Neural cell (in vitro differentiated cells): Measurements from ENCODE around the gene SLCO3A1. TPM values are rescaled to one million over a fixed set of nuclear protein-coding genes. Genes with fewer than 3 reads are reported as not detected.

Source experiments
- H2AFZ ChIP-seq: fragments of 200-600, 300-800 bp; sonication (generic), shearing (Covaris generic); 2 replicates; pipeline ENCODE4 v1.6.0; 2014; ENCODE audit warnings: low read depth, mild to moderate bottlenecking, antibody characterized with exemption, low read length, moderate library complexity
- H3F3A ChIP-seq: fragments of 200-600 bp; shearing (Covaris generic); 2 replicates; pipeline ENCODE4 v1.6.1; 2016; ENCODE audit warnings: mild to moderate bottlenecking, moderate library complexity, mixed read lengths, antibody characterized with exemption, low read length; ENCODE audit not compliant: insufficient read depth, poor library complexity, severe bottlenecking
- H3K27ac ChIP-seq: fragments of 200-600, 300-800 bp; sonication (generic), shearing (Covaris generic); 2 replicates; pipeline ENCODE4 v1.5.1; 2014; ENCODE audit warnings: mild to moderate bottlenecking, low read length, moderate library complexity
- H3K27me3 ChIP-seq: fragments of 300-800, 200-600 bp; sonication (generic), shearing (Covaris generic); 2 replicates; pipeline ENCODE4 v1.6.0; 2014; ENCODE audit warnings: mild to moderate bottlenecking, low read depth, low read length, moderate library complexity; ENCODE audit not compliant: insufficient read depth
- H3K36me3 ChIP-seq: fragments of 300-800, 200-600 bp; sonication (generic), shearing (Covaris generic); 2 replicates; pipeline ENCODE4 v1.5.1; 2014; ENCODE audit warnings: mild to moderate bottlenecking, antibody characterized with exemption, low read length, moderate library complexity; ENCODE audit not compliant: insufficient read depth
- H3K4me2 ChIP-seq: fragments of 300-800, 200-600 bp; sonication (generic), shearing (Covaris generic); 2 replicates; pipeline ENCODE4 v1.6.0; 2014; ENCODE audit warnings: mild to moderate bottlenecking, low read length
- H3K4me3 ChIP-seq: fragments of 300-800, 200-600 bp; sonication (generic), shearing (Covaris generic); 2 replicates; pipeline ENCODE4 v1.5.1; 2014; ENCODE audit warnings: mild to moderate bottlenecking, low read length, moderate library complexity
- H3K79me2 ChIP-seq: fragments of 200-600 bp; shearing (Covaris generic); replicated peaks from 2 replicates; pipeline ENCODE4 v1.6.0; 2014; ENCODE audit warnings: mild to moderate bottlenecking, low read length, moderate library complexity; ENCODE audit not compliant: insufficient read depth
- H3K9ac ChIP-seq: fragments of 300-800, 200-600 bp; sonication (generic), shearing (Covaris generic); 2 replicates; pipeline ENCODE4 v1.6.1; 2016; ENCODE audit warnings: mild to moderate bottlenecking, low read length, mixed read lengths
- H3K9me2 ChIP-seq: fragments of 200-600 bp; shearing (Covaris generic); 2 replicates; pipeline ENCODE4 v1.6.1; 2016; ENCODE audit warnings: mild to moderate bottlenecking, low read length, mixed read lengths; ENCODE audit not compliant: insufficient read depth
- H3K9me3 ChIP-seq: fragments of 200-600, 300-800 bp; sonication (generic), shearing (Covaris generic); 2 replicates; pipeline ENCODE4 v1.6.1; 2016; ENCODE audit warnings: mild to moderate bottlenecking, mixed run types, low read length, moderate library complexity, mixed read lengths
- H4K20me1 ChIP-seq: fragments of 200-600 bp; shearing (Covaris generic); 2 replicates; pipeline ENCODE4 v1.6.1; 2016; ENCODE audit warnings: mild to moderate bottlenecking, mixed run types; ENCODE audit not compliant: insufficient read depth
- EP300 ChIP-seq: fragments of 450-650 bp; conservative IDR thresholded peaks from 2 replicates; pipeline ENCODE4 v1.6.1; 2014; ENCODE audit warnings: antibody characterized with exemption, mild to moderate bottlenecking, moderate library complexity; ENCODE audit not compliant: poor library complexity, severe bottlenecking
- EZH2 ChIP-seq: fragments of 200-600, 300-800 bp; shearing (Covaris generic), sonication (generic); IDR thresholded peaks from 2 replicates; pipeline ENCODE4 v1.6.1; 2014; ENCODE audit warnings: antibody characterized with exemption, low read length, borderline replicate concordance, mild to moderate bottlenecking; ENCODE audit not compliant: insufficient read depth, poor library complexity, severe bottlenecking
- MXI1 ChIP-seq: fragments of 450-650 bp; conservative IDR thresholded peaks from 2 replicates; pipeline ENCODE4 v1.6.1; 2014; ENCODE audit warnings: antibody characterized with exemption, mild to moderate bottlenecking; ENCODE audit not compliant: poor library complexity, severe bottlenecking
- POLR2AphosphoS5 ChIP-seq: IDR thresholded peaks from 2 replicates; pipeline ENCODE4 v1.6.1; 2012
- RAD21 ChIP-seq: fragments of 450-650 bp; conservative IDR thresholded peaks from 2 replicates; pipeline ENCODE4 v1.6.1; 2014; ENCODE audit warnings: antibody characterized with exemption, mild to moderate bottlenecking, moderate library complexity
- SMC3 ChIP-seq: fragments of 450-650 bp; conservative IDR thresholded peaks from 2 replicates; pipeline ENCODE4 v1.6.1; 2014; ENCODE audit warnings: antibody characterized with exemption, mild to moderate bottlenecking, moderate library complexity; ENCODE audit not compliant: poor library complexity
- TAF1 ChIP-seq: IDR thresholded peaks from 2 replicates; pipeline ENCODE4 v1.6.1; 2012; ENCODE audit warnings: low read depth
- polyA plus RNA-seq: library from polyadenylated mRNA; depleted of rRNA; stranded (reverse); fragments of >200 nt; gene quantifications from 2 replicates; pipeline ENCODE4 v1.2.3, GENCODE V29; 2014
- TF ChIP-seq, protein P1 (sequence below): fragments of 450-650 bp; IDR thresholded peaks from 2 replicates; pipeline ENCODE4 v1.5.1; 2014; ENCODE audit warnings: antibody characterized with exemption, mild to moderate bottlenecking, moderate library complexity; ENCODE audit not compliant: poor library complexity, severe bottlenecking
- TF ChIP-seq, protein P2 (sequence below): IDR thresholded peaks from 2 replicates; pipeline ENCODE4 v1.6.1; 2012; ENCODE audit warnings: borderline replicate concordance

Gene SLCO3A1
- polyA plus RNA-seq, 1 donor from 2014 or later = 14.2 TPM

DNA sequence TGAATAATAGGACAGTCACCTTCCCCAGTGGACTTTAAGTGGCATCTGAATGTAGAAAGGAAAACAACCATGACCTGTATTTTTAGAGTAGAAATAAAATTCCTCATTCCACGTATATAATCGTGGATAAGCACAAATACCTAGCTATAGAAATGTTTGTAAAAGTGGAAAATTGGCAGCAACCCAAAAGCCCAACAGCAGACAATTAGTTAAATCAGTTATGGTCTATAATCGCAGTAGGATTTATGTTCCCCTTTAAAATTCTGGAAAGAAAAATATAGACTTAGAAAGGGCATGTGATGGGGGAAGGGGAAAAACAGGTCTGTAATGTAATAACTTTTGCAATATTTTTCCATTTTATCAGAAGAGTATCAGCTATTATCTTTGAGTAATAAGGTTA is 298.2 kb downstream of the SLCO3A1 start:
- H2AFZ ChIP-seq = no peak overlapping the region
- no peaks in the 10 kb centered on the region for H3K9me2 ChIP-seq
- H3K36me3 ChIP-seq = peaks cover 14% of the 10 kb centered on the region
- no peaks in the 10 kb centered on the region for H3K79me2 ChIP-seq
- no peaks in the 10 kb centered on the region for H3K27me3 ChIP-seq
- no peaks in the 10 kb centered on the region for H3F3A ChIP-seq
- no peak for TF ChIP-seq RAD21
- TF ChIP-seq POLR2AphosphoS5 = no peak
- no peak for TF ChIP-seq MXI1
- no peak for TF ChIP-seq TAF1
- H4K20me1 ChIP-seq = no peaks in the 10 kb centered on the region
- no peak overlapping the region for H3K4me3 ChIP-seq
- H3K9ac ChIP-seq = no peak overlapping the region
- H3K9me3 ChIP-seq = no peaks in the 10 kb centered on the region
- H3K4me2 ChIP-seq = no peak overlapping the region
- H3K27ac ChIP-seq = no peak overlapping the region

DNA sequence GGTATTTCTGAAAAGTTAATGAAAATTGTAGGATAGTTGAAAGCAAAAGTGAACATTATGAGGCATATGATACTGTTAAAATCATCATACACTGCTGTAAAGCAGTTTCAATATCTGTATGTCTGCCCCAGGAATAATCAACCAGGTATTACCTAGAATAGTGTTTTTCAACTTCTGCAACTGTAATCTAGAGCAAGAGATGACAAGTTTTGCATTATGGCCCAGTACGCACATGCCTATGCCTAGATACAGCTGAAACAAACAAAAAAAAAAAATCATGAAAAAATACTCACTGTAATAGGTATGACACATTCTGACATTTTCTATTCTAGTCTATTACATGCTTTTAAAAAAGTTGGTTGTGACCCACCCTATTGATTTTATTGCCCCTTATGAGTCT is 299.5 kb downstream of the SLCO3A1 start:
- no peak overlapping the region for H3K9ac ChIP-seq
- TF ChIP-seq EZH2 (no peak), RAD21 (no peak), EP300 (no peak), TAF1 (no peak), POLR2AphosphoS5 (no peak), SMC3 (no peak), MXI1 (no peak)
- TF ChIP-seq, protein P1, sequence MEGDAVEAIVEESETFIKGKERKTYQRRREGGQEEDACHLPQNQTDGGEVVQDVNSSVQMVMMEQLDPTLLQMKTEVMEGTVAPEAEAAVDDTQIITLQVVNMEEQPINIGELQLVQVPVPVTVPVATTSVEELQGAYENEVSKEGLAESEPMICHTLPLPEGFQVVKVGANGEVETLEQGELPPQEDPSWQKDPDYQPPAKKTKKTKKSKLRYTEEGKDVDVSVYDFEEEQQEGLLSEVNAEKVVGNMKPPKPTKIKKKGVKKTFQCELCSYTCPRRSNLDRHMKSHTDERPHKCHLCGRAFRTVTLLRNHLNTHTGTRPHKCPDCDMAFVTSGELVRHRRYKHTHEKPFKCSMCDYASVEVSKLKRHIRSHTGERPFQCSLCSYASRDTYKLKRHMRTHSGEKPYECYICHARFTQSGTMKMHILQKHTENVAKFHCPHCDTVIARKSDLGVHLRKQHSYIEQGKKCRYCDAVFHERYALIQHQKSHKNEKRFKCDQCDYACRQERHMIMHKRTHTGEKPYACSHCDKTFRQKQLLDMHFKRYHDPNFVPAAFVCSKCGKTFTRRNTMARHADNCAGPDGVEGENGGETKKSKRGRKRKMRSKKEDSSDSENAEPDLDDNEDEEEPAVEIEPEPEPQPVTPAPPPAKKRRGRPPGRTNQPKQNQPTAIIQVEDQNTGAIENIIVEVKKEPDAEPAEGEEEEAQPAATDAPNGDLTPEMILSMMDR = no peak
- TF ChIP-seq, protein P2, sequence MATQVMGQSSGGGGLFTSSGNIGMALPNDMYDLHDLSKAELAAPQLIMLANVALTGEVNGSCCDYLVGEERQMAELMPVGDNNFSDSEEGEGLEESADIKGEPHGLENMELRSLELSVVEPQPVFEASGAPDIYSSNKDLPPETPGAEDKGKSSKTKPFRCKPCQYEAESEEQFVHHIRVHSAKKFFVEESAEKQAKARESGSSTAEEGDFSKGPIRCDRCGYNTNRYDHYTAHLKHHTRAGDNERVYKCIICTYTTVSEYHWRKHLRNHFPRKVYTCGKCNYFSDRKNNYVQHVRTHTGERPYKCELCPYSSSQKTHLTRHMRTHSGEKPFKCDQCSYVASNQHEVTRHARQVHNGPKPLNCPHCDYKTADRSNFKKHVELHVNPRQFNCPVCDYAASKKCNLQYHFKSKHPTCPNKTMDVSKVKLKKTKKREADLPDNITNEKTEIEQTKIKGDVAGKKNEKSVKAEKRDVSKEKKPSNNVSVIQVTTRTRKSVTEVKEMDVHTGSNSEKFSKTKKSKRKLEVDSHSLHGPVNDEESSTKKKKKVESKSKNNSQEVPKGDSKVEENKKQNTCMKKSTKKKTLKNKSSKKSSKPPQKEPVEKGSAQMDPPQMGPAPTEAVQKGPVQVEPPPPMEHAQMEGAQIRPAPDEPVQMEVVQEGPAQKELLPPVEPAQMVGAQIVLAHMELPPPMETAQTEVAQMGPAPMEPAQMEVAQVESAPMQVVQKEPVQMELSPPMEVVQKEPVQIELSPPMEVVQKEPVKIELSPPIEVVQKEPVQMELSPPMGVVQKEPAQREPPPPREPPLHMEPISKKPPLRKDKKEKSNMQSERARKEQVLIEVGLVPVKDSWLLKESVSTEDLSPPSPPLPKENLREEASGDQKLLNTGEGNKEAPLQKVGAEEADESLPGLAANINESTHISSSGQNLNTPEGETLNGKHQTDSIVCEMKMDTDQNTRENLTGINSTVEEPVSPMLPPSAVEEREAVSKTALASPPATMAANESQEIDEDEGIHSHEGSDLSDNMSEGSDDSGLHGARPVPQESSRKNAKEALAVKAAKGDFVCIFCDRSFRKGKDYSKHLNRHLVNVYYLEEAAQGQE = no peak
- H3F3A ChIP-seq = no peaks in the 10 kb centered on the region
- H3K36me3 ChIP-seq = peaks cover 4% of the 10 kb centered on the region
- H3K4me3 ChIP-seq = no peak overlapping the region
- H3K27me3 ChIP-seq = no peaks in the 10 kb centered on the region
- no peaks in the 10 kb centered on the region for H3K79me2 ChIP-seq
- no peak overlapping the region for H3K4me2 ChIP-seq
- no peak overlapping the region for H2AFZ ChIP-seq
- no peaks in the 10 kb centered on the region for H4K20me1 ChIP-seq
- H3K9me3 ChIP-seq = no peaks in the 10 kb centered on the region
- H3K9me2 ChIP-seq = no peaks in the 10 kb centered on the region
- H3K27ac ChIP-seq = no peak overlapping the region

DNA sequence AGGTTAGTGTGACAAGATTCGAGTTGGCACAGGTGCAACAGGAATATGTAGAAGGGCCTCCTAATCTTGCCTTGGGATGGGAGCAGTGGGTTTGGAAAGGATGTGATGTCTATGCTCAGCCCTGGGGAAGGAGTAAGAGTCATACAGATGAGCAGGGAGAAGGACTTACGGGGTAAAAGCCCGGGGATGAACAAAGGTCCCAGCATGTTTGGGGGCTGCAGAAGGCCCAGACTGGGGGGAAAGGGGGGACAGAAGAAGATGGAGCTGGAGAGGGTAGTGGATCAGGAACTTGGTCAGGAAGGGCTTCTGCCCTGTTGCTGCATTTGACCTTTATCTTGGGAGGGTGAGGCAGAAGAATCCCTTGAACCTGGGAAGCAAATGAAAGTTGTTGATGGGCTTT is 300.1 kb downstream of the SLCO3A1 start:
- TF ChIP-seq, protein P1 = no peak
- TF ChIP-seq TAF1 (no peak), SMC3 (no peak), MXI1 (no peak), RAD21 (no peak), POLR2AphosphoS5 (no peak)
- TF ChIP-seq, protein P2 = no peak
- H4K20me1 ChIP-seq = no peaks in the 10 kb centered on the region
- H3K27me3 ChIP-seq = no peaks in the 10 kb centered on the region
- H3K4me3 ChIP-seq = no peak overlapping the region
- H3K27ac ChIP-seq = no peak overlapping the region
- H3K79me2 ChIP-seq = no peaks in the 10 kb centered on the region
- no peaks in the 10 kb centered on the region for H3K9me3 ChIP-seq
- no peaks in the 10 kb centered on the region for H3K9me2 ChIP-seq
- H3K36me3 ChIP-seq = no peaks in the 10 kb centered on the region
- no peak overlapping the region for H3K9ac ChIP-seq
- H3K4me2 ChIP-seq = no peak overlapping the region
- no peaks in the 10 kb centered on the region for H3F3A ChIP-seq
- H2AFZ ChIP-seq = no peak overlapping the region
